HG03520 (cell line): ENCODE measurements around the gene AATF.

Experiments used
- ATAC-seq: cut with Tn5 transposase; IDR thresholded peaks from one replicate; pipeline ENCODE4 v1.9.1; 2021; ENCODE audit warnings: mild to moderate bottlenecking, moderate library complexity; ENCODE audit not compliant: unreplicated experiment

AATF gene

GRCh38 chr17:37037590-37038155 lies 88.9 kb downstream of the AATF start:
- ATAC-seq, result no peak

- ATAC-seq, result no peak
These were observed 90.5 kb downstream of the AATF start for GRCh38 chr17:37039269-37039668.

- no peak for ATAC-seq
These were observed 93.2 kb downstream of the AATF start for GRCh38 chr17:37041932-37042331.

- ATAC-seq, result no peak
These were observed 94.4 kb downstream of the AATF start for GRCh38 chr17:37043201-37043600.

GRCh38 chr17:37045351-37045922 lies 96.7 kb downstream of the AATF start:
- no peak for ATAC-seq

GRCh38 chr17:37047631-37048104 lies 98.9 kb downstream of the AATF start:
- ATAC-seq, result no peak

GRCh38 chr17:37048811-37049210 lies 100.1 kb downstream of the AATF start:
- ATAC-seq, result no peak

- no peak for ATAC-seq
These were observed 102.2 kb downstream of the AATF start for GRCh38 chr17:37050920-37051319.

- ATAC-seq, result no peak
These were observed 102.6 kb downstream of the AATF start for GRCh38 chr17:37051381-37051780.

- ATAC-seq, result no peak
These were observed 103.1 kb downstream of the AATF start for GRCh38 chr17:37051833-37052232.

GRCh38 chr17:37052450-37052849 lies 103.7 kb downstream of the AATF start:
- ATAC-seq, result no peak

- no peak for ATAC-seq
These were observed 106.1 kb downstream of the AATF start for GRCh38 chr17:37054894-37055293.

GRCh38 chr17:37056622-37057021 lies 107.9 kb downstream of the AATF start:
- no peak for ATAC-seq

GRCh38 chr17:37059493-37059892 lies 110.7 kb downstream of the AATF start:
- no peak for ATAC-seq

GRCh38 chr17:37060094-37060493 lies 111.3 kb downstream of the AATF start:
- no peak for ATAC-seq

GRCh38 chr17:37060928-37061327 lies 112.2 kb downstream of the AATF start:
- no peak for ATAC-seq

- no peak for ATAC-seq
These were observed 113.3 kb downstream of the AATF start for GRCh38 chr17:37062021-37062420.

GRCh38 chr17:37064206-37064605 lies 115.5 kb downstream of the AATF start:
- no peak for ATAC-seq

GRCh38 chr17:37064956-37065355 lies 116.2 kb downstream of the AATF start:
- ATAC-seq, result no peak

GRCh38 chr17:37065486-37066321 lies 117.0 kb downstream of the AATF start:
- no peak for ATAC-seq

- no peak for ATAC-seq
These were observed 117.8 kb downstream of the AATF start for GRCh38 chr17:37066322-37067255.
